GM19455 (cell line): Measurements from ENCODE around the gene PERM1.
A peak's percentile ranks its signal among the peaks of the same experiment; 100 is the strongest.
"Not testable (repeated sequence)": the region's sequence is repeated elsewhere in the genome, so short reads cannot be mapped to it uniquely, and the experiment has no call there.

Source experiments
- ATAC-seq: cut with Tn5 transposase; IDR thresholded peaks from one replicate; pipeline ENCODE4 v1.9.1; 2021; ENCODE audit not compliant: unreplicated experiment

The PERM1 gene

GRCh38 chr1:981955-982558 is at the start of gene PERM1:
Gene PERM1, minus strand, starts transcription at chr1:982093. Its CDS starts 1,064 bp downstream, at chr1:981029.
- no peak for ATAC-seq

- ATAC-seq = not testable (repeated sequence)
These were observed 49.2 kb upstream of the PERM1 start for GRCh38 chr1:1030867-1031658.

GRCh38 chr1:1027791-1028190 is 45.9 kb upstream of the PERM1 start:
- ATAC-seq = no peak

- ATAC-seq = no peak
These were observed 44.9 kb upstream of the PERM1 start for GRCh38 chr1:1026599-1027413.

GRCh38 chr1:1025730-1026129 is 43.8 kb upstream of the PERM1 start:
- ATAC-seq = no peak

GRCh38 chr1:1024771-1025699 is 43.1 kb upstream of the PERM1 start:
- no peak for ATAC-seq

GRCh38 chr1:1024149-1024770 is 42.4 kb upstream of the PERM1 start:
- no peak for ATAC-seq

- no peak for ATAC-seq
These were observed 41.8 kb upstream of the PERM1 start for GRCh38 chr1:1023700-1024099.

- ATAC-seq = no peak
These were observed 40.6 kb upstream of the PERM1 start for GRCh38 chr1:1022302-1023009.

GRCh38 chr1:1021920-1022259 is 40.0 kb upstream of the PERM1 start:
- ATAC-seq = no peak

GRCh38 chr1:1021010-1021919 is 39.4 kb upstream of the PERM1 start:
- no peak for ATAC-seq

GRCh38 chr1:1020415-1021009 is 38.6 kb upstream of the PERM1 start:
- peak; percentile 13 for ATAC-seq

GRCh38 chr1:1020000-1020404 is 38.1 kb upstream of the PERM1 start, which contains the start of gene AGRN:
Gene AGRN, plus strand, starts transcription at chr1:1020120. Its CDS starts 53 bp downstream, at chr1:1020173.
- peak; percentile 31 for ATAC-seq

GRCh38 chr1:1019122-1019999 is 37.5 kb upstream of the PERM1 start:
- ATAC-seq = peak; percentile 60

GRCh38 chr1:1018321-1018685 is 36.4 kb upstream of the PERM1 start:
- ATAC-seq = not testable (repeated sequence)

- not testable (repeated sequence) for ATAC-seq
These were observed 35.8 kb upstream of the PERM1 start for GRCh38 chr1:1017397-1018320.
